Left ventricle myocardium inferior (tissue), 1 donor: ENCODE results near the gene PIK3C3. TPM values are rescaled to one million over a fixed set of nuclear protein-coding genes. Genes with fewer than 3 reads are reported as not detected.

Experiments used
- DNase-seq: peaks from one replicate; pipeline ENCODE4 v3.0.0-alpha.2; 2020
- H3K27ac ChIP-seq: fragments of 200-600 bp; replicated peaks from 2 replicates; pipeline ENCODE4 v1.8.0; 2021
- H3K27me3 ChIP-seq: fragments of 200-600 bp; 2 replicates; pipeline ENCODE4 v1.8.0; 2021; ENCODE audit warnings: low read depth
- H3K36me3 ChIP-seq: fragments of 200-600 bp; 2 replicates; pipeline ENCODE4 v1.8.0; 2021
- H3K4me1 ChIP-seq: fragments of 200-600 bp; 2 replicates; pipeline ENCODE4 v1.8.0; 2021
- H3K4me3 ChIP-seq: fragments of 200-600 bp; 2 replicates; pipeline ENCODE4 v1.8.0; 2021; ENCODE audit warnings: mild to moderate bottlenecking, moderate library complexity
- H3K9me3 ChIP-seq: fragments of 200-600 bp; replicated peaks from 2 replicates; pipeline ENCODE4 v1.8.0; 2021
- CTCF ChIP-seq: fragments of 200-600 bp; IDR thresholded peaks from 2 replicates; pipeline ENCODE4 v1.8.0; 2021; ENCODE audit warnings: antibody characterized with exemption, mild to moderate bottlenecking, borderline replicate concordance
- intact Hi-C: fragments of 100-400 bp; cut with micrococcal nuclease; formaldehyde crosslinking; loops from one replicate; pipeline ENCODE4 v1.11.0; 2022
- total RNA-seq: library from RNA; stranded (reverse); fragmentation: NEBNext Ultra II Directional; extraction: Animal tissue kit (Norgen Biotek cat#: 25700); gene quantifications from one replicate; pipeline ENCODE4 v1.2.1, GENCODE V29; 2021
- donor health status: DM: no; HTN: yes; CAD: no; lungs with severe emphysema.

The PIK3C3 gene
- total RNA-seq, 1 donor from 2014 or later = 33.2 TPM

GRCh38 chr18:42030586-42031182 is 75.7 kb downstream of the PIK3C3 start:
- H3K4me1 ChIP-seq = no peaks in the 10 kb centered on the region
- peak; percentile 60 for TF ChIP-seq CTCF
- no peaks in the 10 kb centered on the region for H3K9me3 ChIP-seq
- intact Hi-C loops = no loop called here
- no peak overlapping the region for H3K4me3 ChIP-seq
- no peaks in the 10 kb centered on the region for H3K27me3 ChIP-seq
- peaks cover 66% of the 10 kb centered on the region for H3K36me3 ChIP-seq
- no peak for DNase-seq
- H3K27ac ChIP-seq = no peak overlapping the region

DNA sequence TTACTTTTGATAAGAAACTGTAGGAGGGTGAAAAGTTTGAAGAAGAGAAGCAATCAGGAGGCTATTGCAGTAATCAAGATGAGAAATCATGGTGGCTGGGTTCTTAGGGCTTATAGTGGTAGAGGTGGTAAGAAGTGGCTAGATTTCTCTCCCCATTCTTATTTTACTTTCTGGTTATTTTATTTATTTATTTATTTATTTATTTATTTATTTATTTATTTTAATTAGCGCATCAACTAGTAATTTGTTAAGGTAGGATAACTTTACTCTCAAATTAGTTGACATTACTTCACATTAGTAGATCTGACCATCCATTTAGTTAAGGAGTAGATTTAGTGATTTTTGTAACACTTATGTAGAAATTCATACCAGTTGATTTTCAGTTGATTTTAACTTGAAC is 77.4 kb downstream of the PIK3C3 start:
- no peak for TF ChIP-seq CTCF
- Histone ChIP-seq H3K36me3 (peaks cover 74% of the 10 kb centered on the region), H3K4me1 (no peaks in the 10 kb centered on the region), H3K4me3 (no peak overlapping the region), H3K9me3 (no peaks in the 10 kb centered on the region), H3K27ac (no peak overlapping the region), H3K27me3 (no peaks in the 10 kb centered on the region)
- intact Hi-C loops = no loop called here
- no peak for DNase-seq

GRCh38 chr18:42033137-42033810 is 78.2 kb downstream of the PIK3C3 start:
- TF ChIP-seq CTCF = no peak
- Histone ChIP-seq H3K36me3 (peaks cover 82% of the 10 kb centered on the region), H3K4me3 (no peak overlapping the region), H3K27me3 (no peaks in the 10 kb centered on the region), H3K9me3 (no peaks in the 10 kb centered on the region), H3K4me1 (no peaks in the 10 kb centered on the region), H3K27ac (no peak overlapping the region)
- no peak for DNase-seq
- intact Hi-C loops = no loop called here

GRCh38 chr18:42038936-42039335 is 83.9 kb downstream of the PIK3C3 start:
- intact Hi-C loops = no loop called here
- H3K36me3 ChIP-seq = peaks cover 95% of the 10 kb centered on the region
- DNase-seq = no peak
- TF ChIP-seq CTCF = no peak
- no peak overlapping the region for H3K4me3 ChIP-seq
- no peak overlapping the region for H3K27ac ChIP-seq
- no peaks in the 10 kb centered on the region for H3K4me1 ChIP-seq
- H3K27me3 ChIP-seq = no peaks in the 10 kb centered on the region
- H3K9me3 ChIP-seq = no peaks in the 10 kb centered on the region

DNA sequence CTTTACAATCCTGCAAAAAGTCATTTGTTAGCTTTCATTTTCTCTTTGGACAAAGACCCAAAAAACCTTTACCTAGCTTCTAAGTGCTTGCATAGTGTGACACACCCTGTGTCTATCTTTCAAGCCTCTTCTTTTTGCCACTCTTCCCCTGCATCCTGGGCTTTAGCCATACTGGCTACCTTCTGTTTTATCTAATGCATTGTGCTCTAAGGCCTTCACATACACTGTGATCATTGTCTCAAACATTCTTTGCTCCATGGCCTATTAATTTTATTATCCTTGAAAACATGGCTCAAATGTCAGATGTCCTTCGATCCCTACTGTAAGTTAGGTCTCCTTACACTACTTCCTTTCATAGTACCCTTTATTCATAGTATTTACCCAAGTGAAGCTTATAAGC is 84.4 kb downstream of the PIK3C3 start:
- no peak overlapping the region for H3K27ac ChIP-seq
- H3K36me3 ChIP-seq = peaks cover 95% of the 10 kb centered on the region
- DNase-seq = no peak
- no peaks in the 10 kb centered on the region for H3K9me3 ChIP-seq
- H3K4me3 ChIP-seq = no peak overlapping the region
- TF ChIP-seq CTCF = no peak
- no peaks in the 10 kb centered on the region for H3K4me1 ChIP-seq
- intact Hi-C loops = no loop called here
- no peaks in the 10 kb centered on the region for H3K27me3 ChIP-seq
